Activated CD8-positive, alpha-beta memory T cell treated with anti-CD3 and anti-CD28 coated beads for 24 hours (primary cell): ENCODE results near the gene ZNF219.

Experiments used
- DNase-seq: peaks from one replicate; pipeline ENCODE4 v3.0.0-alpha.2; 2020

The ZNF219 gene

GRCh38 chr14:21098076-21098891 lies at the start of gene ZNF219:
ZNF219 (minus strand) TSS chr14:21098655; CDS start chr14:21093591, 5,064 bp downstream.
- peak; percentile 68 for DNase-seq

DNA sequence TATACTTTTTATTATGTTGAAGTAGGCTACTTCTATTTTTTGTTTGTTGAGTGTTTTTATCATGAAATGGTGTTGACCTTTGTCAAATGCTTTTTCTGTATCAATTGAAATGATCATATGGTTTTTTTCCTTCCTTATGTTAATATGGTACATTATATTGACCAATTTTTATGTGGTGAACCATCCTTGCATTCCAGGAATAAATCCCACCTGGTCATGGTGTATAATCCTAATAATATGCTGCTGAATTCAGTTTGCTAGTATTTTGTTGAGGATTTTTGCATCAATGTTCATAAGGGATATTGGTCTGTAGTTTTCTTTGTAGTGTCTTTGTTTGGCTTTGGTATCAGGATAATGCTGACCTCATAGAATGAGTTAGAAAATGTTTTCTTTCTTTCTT lies 47.0 kb upstream of the ZNF219 start:
- no peak for DNase-seq

GRCh38 chr14:21142357-21142756 lies 43.9 kb upstream of the ZNF219 start:
- DNase-seq = no peak

DNA sequence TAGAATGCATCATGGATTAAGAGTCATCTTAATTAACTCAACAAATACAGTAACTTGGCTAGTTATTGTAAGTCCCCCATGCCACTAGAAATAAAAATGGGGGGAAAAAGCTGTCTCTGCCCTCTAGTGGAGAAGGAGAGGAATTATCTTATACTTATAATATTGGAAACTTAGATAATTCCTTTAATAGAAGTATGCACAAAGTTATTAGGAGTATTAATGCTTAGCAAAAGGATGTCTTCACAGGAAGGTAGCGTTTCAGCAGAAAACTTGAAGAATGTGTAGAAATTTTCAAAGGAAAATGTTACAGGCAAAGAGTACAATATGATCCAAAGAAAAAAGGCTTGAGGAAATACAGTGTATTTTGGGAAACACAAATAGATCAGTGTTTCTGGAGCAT lies 37.6 kb upstream of the ZNF219 start:
- no peak for DNase-seq

DNA sequence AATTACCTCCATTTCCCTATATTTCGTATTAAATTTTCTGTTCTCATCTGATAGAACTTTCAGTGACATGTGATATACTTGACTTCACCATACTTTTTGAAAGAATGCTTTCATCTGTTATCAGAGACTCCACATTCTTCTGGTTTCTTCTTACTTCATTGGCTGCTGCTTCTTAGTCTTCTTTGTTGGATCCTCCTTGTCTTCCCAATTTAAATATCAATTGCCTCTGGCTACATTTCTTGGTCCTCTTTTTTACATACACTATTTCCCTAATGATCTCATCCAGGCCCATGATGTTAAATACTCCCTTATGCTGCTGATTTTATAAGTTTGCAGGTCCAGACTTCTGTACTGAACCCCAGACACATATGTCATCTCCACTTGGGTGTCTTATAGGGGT lies 35.4 kb upstream of the ZNF219 start:
- DNase-seq = no peak

DNA sequence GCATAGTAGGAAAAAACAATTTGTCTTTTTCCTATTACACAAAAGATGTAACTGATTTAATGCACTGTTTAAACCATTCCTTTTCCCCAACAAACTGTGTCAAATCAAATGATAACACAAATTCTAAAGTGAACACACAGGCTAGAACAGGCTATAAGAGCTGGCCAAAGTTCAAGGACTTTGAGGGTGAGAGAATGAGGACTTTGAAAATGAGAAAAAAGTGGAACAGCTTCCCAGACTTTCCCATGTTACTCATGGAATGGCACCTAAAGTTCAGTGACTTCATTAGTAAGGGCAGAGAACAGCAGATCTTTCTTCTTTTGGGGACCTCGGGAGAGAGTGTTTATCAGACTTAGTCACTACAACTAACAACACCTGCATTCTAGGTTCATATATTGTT lies 25.0 kb upstream of the ZNF219 start:
- DNase-seq = no peak

DNA sequence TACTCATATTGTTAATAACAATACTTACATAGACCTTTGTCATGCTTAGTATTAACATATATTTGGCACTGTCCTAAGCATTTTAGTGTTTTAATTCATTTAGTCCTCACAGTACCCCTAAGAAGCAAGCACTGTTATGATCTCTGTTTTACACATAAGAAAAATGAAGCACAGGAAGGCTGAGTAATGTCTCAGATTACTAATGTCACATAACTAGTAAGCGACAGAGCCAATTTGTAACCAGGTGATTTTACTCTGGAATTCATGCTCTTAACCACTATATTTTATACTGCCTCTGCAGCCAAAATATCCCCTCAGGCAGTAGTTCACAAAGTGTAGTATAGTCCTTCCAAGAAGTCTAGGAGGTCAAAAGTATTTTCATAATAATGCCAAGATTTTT lies 22.7 kb upstream of the ZNF219 start:
- DNase-seq = no peak

- no peak for DNase-seq
These were observed 22.2 kb upstream of the ZNF219 start for GRCh38 chr14:21120686-21121085.

DNA sequence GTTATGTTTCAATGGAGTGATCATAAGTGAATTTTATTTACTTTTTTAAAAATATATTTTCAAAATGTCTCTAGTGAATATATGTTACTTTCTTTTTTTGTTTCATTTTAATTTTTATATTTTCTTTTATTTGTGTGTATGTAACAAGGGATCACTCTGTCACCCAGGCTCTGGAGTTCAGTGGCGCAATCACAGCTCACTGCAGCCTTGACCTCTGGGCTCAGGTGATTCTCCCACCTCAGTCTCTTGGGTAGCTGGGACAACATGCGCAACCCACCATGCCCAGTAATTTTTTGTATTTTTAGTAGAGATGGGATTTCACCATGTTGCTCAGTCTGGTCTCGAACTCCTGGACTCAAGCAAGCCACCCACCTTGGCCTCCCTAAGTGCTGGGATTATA lies 20.5 kb upstream of the ZNF219 start:
- no peak for DNase-seq

- DNase-seq = no peak
These were observed 14.9 kb upstream of the ZNF219 start for GRCh38 chr14:21113369-21113768.

GRCh38 chr14:21112255-21112654 lies 13.8 kb upstream of the ZNF219 start:
- no peak for DNase-seq

GRCh38 chr14:21109377-21110138 lies 11.1 kb upstream of the ZNF219 start:
- no peak for DNase-seq

- no peak for DNase-seq
These were observed 10.3 kb upstream of the ZNF219 start for GRCh38 chr14:21108791-21109190.

GRCh38 chr14:21107283-21107800 lies 8.9 kb upstream of the ZNF219 start:
- DNase-seq = no peak

GRCh38 chr14:21106498-21107282 lies 8.2 kb upstream of the ZNF219 start:
- peak; percentile 89 for DNase-seq

- DNase-seq = no peak
These were observed 7.7 kb upstream of the ZNF219 start for GRCh38 chr14:21106176-21106497.

DNA sequence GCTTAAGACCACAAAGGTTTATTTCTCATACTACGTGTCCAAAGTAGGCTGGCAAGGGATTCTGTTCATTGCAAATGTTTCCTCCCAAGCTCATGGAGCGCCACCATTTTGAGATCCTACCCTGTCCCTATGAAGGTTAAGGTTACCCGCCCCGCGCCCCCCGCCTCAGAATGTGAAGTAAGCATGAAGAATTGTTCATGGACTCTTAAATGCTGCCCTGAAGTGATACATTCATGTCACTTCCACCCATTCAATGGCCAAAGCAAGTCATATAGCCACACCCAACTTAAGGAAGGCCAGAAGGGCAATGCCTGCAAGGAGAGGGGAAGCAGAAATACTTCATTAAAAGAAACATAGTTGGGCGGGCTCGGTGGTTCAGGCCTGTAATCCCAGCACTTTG lies 6.6 kb upstream of the ZNF219 start:
- no peak for DNase-seq

- DNase-seq = no peak
These were observed 6.1 kb upstream of the ZNF219 start for GRCh38 chr14:21104448-21105060.

DNA sequence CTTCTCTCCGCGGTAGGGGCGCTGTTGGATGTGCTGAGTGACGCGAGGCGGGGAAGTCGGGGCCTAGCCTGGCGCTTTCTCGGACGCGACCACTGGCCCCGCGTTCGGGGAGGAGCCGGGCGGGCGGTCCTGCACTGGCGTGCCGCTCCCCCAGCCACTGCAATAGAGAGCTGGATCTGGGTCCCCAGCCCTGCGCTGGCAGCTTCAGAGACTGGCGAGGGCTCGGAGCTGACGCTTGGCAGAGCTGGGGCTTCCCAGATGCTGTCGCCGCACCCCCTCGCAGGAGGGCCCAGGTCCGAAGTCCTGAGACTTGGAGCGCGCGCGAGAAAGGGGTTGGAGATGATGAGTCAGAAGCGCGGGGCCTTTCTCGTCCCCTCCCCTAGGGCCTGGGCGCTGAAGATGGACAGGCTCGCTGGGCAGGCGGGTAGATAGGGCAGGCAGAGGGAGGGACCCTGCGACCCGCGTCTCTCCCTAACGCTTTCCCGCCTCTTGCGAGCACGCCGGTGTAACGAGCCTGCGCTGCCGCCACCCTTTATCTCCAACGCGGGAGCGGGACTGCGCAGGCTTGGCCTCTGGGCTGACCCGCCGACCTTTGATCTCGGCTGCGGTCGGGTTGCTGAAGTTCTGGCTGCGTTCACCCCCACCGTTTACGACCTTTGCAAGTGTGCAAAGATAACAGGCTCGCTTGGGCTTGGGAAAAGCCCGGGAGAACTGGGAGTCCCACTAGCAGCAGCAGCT lies 5.4 kb upstream of the ZNF219 start:
- DNase-seq = peak; percentile 99

GRCh38 chr14:21103411-21103709 lies 4.9 kb upstream of the ZNF219 start:
- no peak for DNase-seq

- no peak for DNase-seq
These were observed 4.3 kb upstream of the ZNF219 start for GRCh38 chr14:21102521-21103410.
